ENCODE results near the gene PRKCA.

- TF ChIP-seq, protein P1, sequence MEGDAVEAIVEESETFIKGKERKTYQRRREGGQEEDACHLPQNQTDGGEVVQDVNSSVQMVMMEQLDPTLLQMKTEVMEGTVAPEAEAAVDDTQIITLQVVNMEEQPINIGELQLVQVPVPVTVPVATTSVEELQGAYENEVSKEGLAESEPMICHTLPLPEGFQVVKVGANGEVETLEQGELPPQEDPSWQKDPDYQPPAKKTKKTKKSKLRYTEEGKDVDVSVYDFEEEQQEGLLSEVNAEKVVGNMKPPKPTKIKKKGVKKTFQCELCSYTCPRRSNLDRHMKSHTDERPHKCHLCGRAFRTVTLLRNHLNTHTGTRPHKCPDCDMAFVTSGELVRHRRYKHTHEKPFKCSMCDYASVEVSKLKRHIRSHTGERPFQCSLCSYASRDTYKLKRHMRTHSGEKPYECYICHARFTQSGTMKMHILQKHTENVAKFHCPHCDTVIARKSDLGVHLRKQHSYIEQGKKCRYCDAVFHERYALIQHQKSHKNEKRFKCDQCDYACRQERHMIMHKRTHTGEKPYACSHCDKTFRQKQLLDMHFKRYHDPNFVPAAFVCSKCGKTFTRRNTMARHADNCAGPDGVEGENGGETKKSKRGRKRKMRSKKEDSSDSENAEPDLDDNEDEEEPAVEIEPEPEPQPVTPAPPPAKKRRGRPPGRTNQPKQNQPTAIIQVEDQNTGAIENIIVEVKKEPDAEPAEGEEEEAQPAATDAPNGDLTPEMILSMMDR (IDR thresholded peaks at IDR 0.05), result no peak
- TF ChIP-seq POLR2A (IDR thresholded peaks at IDR 0.05), result no peak
Observed at GRCh38 chr17:66511135-66511534, 208.7 kb downstream of the PRKCA start.

Data from ovary (tissue), 3 donors.